Gastroesophageal sphincter (tissue), 3 donors: Measurements from ENCODE around the gene BLOC1S1.

Experiments
- EP300 ChIP-seq: sonication (generic); formaldehyde crosslinking; IDR thresholded peaks from one replicate; pipeline ENCODE4 v1.6.1; 2017; ENCODE audit warnings: antibody characterized with exemption, mild to moderate bottlenecking
- POLR2AphosphoS5 ChIP-seq: sonication (generic); formaldehyde crosslinking; IDR thresholded peaks from one replicate; pipeline ENCODE4 v1.6.1; 2017; ENCODE audit warnings: antibody characterized with exemption
- TF ChIP-seq, protein P1 (sequence below), 4 experiments: fragments of 200-600 bp in 2 of 4; fragments of 450-650 bp in 2 of 4; sonication (generic) in 1 of 4; IDR thresholded peaks; one replicate each; pipeline ENCODE4 v1.5.1; 2017 to 2019; ENCODE audit warnings: antibody characterized with exemption in 4 of 4, mild to moderate bottlenecking in 2 of 4, moderate library complexity in 2 of 4

DNA sequence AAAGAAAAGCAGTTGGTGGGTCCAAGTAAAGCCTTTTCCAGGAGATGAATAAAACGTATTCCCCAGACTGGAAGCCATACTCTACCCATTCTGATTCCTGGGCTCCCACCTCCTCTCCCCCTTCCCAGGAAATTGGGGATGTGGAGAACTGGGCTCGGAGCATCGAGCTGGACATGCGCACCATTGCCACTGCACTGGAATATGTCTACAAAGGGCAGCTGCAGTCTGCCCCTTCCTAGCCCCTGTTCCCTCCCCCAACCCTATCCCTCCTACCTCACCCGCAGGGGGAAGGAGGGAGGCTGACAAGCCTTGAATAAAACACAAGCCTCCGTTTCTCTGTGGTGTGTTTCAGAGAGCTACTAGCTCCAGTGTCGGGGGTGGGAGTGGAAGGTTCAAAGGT lies 3.5 kb downstream of the BLOC1S1 start:
- TF ChIP-seq, protein P1, sequence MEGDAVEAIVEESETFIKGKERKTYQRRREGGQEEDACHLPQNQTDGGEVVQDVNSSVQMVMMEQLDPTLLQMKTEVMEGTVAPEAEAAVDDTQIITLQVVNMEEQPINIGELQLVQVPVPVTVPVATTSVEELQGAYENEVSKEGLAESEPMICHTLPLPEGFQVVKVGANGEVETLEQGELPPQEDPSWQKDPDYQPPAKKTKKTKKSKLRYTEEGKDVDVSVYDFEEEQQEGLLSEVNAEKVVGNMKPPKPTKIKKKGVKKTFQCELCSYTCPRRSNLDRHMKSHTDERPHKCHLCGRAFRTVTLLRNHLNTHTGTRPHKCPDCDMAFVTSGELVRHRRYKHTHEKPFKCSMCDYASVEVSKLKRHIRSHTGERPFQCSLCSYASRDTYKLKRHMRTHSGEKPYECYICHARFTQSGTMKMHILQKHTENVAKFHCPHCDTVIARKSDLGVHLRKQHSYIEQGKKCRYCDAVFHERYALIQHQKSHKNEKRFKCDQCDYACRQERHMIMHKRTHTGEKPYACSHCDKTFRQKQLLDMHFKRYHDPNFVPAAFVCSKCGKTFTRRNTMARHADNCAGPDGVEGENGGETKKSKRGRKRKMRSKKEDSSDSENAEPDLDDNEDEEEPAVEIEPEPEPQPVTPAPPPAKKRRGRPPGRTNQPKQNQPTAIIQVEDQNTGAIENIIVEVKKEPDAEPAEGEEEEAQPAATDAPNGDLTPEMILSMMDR (IDR thresholded peaks at IDR 0.05) = no peak
- no peak for TF ChIP-seq POLR2AphosphoS5
- no peak for TF ChIP-seq EP300
